Measurements from ENCODE around the gene EFEMP2.
A peak's percentile ranks its signal among the peaks of the same experiment; 100 is the strongest.

The EFEMP2 gene

GRCh38 chr11:65863889-65864705, 8.5 kb downstream of the EFEMP2 start:
- Histone ChIP-seq H3K4me3 (ENCODE audit: low read depth, low read length) (no peak overlapping the region), H3K36me3 (ENCODE audit: control insufficient read depth, insufficient read depth, low read length) (peaks cover 51% of the 10 kb centered on the region), H3K9ac (ENCODE audit: low read depth, low read length) (no peak overlapping the region), H3K27me3 (ENCODE audit: control insufficient read depth, insufficient read depth, low read length) (no peaks in the 10 kb centered on the region), H3K9me3 (ENCODE audit: control insufficient read depth, insufficient read depth, low read length) (no peaks in the 10 kb centered on the region), H3K4me1 (ENCODE audit: control insufficient read depth, insufficient read depth, low read length) (0 out of 2 replicates have a peak, but pooled peaks cover 4% of the 10 kb centered on the region), H3K27ac (ENCODE audit: low read depth, low read length) (no peak overlapping the region)

DNA sequence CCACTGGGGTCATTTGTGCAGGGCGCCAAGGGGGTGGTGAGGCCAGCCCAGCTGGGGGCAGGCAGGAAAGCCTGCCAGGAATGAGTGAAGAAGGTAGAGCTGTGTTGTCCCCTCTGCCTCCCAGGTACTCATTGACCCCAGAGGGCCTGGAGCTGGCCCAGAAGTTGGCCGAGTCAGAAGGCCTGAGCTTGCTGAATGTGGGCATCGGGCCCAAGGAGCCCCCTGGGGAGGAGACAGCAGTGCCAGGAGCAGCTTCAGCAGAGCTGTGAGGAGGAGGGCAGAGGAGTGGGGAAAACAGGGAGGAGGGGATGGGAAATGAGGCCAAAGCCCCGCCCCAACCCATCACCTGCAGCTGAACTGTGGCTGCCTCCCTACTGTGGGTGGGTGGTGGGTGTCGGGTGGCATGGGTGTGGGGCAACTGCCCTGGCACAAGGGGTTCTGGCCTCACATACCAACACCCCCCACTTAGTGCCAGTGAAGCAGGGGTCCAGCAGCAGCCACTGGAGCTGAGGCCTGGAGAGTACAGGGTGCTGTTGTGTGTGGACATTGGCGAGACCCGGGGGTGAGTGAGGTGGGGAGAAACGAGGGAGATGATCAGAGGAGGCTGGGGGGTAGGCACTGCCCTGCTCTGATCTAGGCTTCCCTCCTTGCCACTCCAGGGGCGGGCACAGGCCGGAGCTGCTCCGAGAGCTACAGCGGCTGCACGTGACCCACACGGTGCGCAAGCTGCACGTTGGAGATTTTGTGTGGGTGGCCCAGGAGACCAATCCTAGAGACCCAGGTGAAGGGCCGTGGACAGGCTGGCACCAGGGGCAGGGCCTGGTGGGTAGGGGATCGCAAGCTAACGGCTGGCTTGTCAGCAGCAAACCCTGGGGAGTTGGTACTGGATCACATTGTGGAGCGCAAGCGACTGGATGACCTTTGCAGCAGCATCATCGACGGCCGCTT, 9.4 kb downstream of the EFEMP2 start:
- Histone ChIP-seq H3K9me3 (ENCODE audit: control insufficient read depth, insufficient read depth, low read length) (no peaks in the 10 kb centered on the region), H3K4me3 (ENCODE audit: low read depth, low read length) (no peak overlapping the region), H3K27me3 (ENCODE audit: control insufficient read depth, insufficient read depth, low read length) (no peaks in the 10 kb centered on the region), H3K4me1 (ENCODE audit: control insufficient read depth, insufficient read depth, low read length) (0 out of 2 replicates have a peak, but pooled peaks cover 4% of the 10 kb centered on the region), H3K9ac (ENCODE audit: low read depth, low read length) (no peak overlapping the region), H3K36me3 (ENCODE audit: control insufficient read depth, insufficient read depth, low read length) (peaks cover 51% of the 10 kb centered on the region), H3K27ac (ENCODE audit: low read depth, low read length) (no peak overlapping the region)

DNA sequence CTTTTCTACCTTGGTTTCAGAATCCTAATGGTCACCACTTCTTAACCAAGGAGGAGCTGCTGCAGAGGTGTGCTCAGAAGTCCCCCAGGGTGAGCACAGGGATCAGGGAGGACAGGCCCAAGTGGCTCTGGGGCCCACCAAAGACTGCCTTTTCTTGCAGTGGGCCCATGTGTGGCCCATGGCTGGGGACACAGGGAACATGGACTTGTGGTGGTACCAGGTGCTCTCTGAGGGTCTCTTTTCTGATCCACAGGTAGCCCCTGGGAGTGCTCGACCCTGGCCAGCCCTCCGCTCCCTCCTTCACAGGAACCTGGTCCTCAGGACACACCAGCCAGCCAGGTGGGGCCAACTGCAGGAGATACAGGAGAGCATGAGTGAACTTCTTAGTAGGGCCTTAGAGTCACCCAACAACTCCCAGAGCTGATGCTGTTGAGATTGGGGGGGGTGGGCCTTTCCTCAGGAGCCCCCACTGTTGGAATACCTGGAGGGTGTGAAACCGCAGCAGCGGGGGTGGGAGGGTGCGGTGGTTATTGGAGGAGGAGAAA, 10.3 kb downstream of the EFEMP2 start:
- H3K4me3 ChIP-seq (ENCODE audit: low read depth, low read length): no peak overlapping the region
- H3K27me3 ChIP-seq (ENCODE audit: control insufficient read depth, insufficient read depth, low read length): no peaks in the 10 kb centered on the region
- H3K9ac ChIP-seq (ENCODE audit: low read depth, low read length): no peak overlapping the region
- H3K36me3 ChIP-seq (ENCODE audit: control insufficient read depth, insufficient read depth, low read length): peaks cover 50% of the 10 kb centered on the region
- H3K27ac ChIP-seq (ENCODE audit: low read depth, low read length): no peak overlapping the region
- H3K9me3 ChIP-seq (ENCODE audit: control insufficient read depth, insufficient read depth, low read length): no peaks in the 10 kb centered on the region
- 0 out of 2 replicates have a peak, but pooled peaks cover 2% of the 10 kb centered on the region for H3K4me1 ChIP-seq (ENCODE audit: control insufficient read depth, insufficient read depth, low read length)

DNA sequence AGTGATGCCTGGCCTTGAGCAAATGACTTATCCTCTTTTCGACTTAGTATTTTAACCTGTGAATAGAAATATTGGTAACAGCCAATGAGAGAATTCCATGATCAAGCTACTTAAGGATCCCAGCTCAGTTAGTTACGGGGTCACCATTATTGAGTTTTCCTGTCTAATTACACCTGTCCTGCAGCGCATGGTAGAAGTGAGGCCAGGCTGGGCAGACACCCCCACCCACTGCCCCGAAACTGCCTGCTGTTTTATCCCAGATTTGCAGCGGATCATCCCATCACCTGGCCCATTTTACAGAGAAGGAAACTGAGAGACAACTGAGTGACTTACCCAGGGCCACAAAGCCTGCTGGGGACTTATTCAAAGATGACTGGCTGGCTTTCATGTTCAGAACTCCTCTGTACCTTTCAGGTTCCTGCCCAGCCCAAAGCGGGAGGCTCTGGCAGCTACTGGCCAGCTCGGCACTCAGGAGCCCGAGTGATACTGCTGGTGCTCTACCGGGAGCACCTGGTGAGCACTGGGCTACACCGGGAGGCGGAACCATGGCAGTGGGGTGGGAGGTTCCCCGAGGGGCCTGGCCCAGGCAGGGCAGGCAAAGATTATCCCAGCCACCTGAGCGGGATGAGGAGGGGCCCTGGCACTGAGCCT, 10.9 kb downstream of the EFEMP2 start:
- no peaks in the 10 kb centered on the region for H3K9me3 ChIP-seq (ENCODE audit: control insufficient read depth, insufficient read depth, low read length)
- H3K4me3 ChIP-seq (ENCODE audit: low read depth, low read length): peak overlapping the region; percentile 93
- H3K27me3 ChIP-seq (ENCODE audit: control insufficient read depth, insufficient read depth, low read length): no peaks in the 10 kb centered on the region
- peaks cover 44% of the 10 kb centered on the region for H3K36me3 ChIP-seq (ENCODE audit: control insufficient read depth, insufficient read depth, low read length)
- H3K27ac ChIP-seq (ENCODE audit: low read depth, low read length): no peak overlapping the region
- peak overlapping the region; percentile 78; the same call in 1 of the 2 replicates for H3K9ac ChIP-seq (ENCODE audit: low read depth, low read length)
- no peaks in the 10 kb centered on the region for H3K4me1 ChIP-seq (ENCODE audit: control insufficient read depth, insufficient read depth, low read length)

DNA sequence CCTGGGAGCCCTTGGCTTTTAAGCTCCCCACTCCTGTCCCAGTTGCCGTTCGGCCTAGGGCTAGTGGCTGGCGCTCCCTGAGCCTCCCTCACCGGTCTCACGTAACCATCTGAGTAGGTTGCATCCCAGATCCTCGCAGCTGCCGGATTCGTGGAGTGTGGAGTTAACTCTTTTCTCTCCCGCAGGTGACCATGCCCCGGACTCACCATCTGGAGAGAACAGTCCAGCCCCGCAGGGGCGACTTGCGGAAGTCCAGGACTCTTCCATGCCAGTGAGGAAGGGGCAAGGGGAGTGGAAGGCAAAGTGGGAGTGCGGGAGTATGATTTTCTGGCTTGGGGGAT, 11.5 kb downstream of the EFEMP2 start:
- Histone ChIP-seq H3K9me3 (ENCODE audit: control insufficient read depth, insufficient read depth, low read length) (no peaks in the 10 kb centered on the region), H3K4me1 (ENCODE audit: control insufficient read depth, insufficient read depth, low read length) (peaks cover 3% of the 10 kb centered on the region), H3K27me3 (ENCODE audit: control insufficient read depth, insufficient read depth, low read length) (no peaks in the 10 kb centered on the region), H3K36me3 (ENCODE audit: control insufficient read depth, insufficient read depth, low read length) (peaks cover 45% of the 10 kb centered on the region), H3K4me3 (ENCODE audit: low read depth, low read length) (peak overlapping the region; percentile 93), H3K9ac (ENCODE audit: low read depth, low read length) (peak overlapping the region; percentile 78), H3K27ac (ENCODE audit: low read depth, low read length) (peak overlapping the region; percentile 97)

DNA sequence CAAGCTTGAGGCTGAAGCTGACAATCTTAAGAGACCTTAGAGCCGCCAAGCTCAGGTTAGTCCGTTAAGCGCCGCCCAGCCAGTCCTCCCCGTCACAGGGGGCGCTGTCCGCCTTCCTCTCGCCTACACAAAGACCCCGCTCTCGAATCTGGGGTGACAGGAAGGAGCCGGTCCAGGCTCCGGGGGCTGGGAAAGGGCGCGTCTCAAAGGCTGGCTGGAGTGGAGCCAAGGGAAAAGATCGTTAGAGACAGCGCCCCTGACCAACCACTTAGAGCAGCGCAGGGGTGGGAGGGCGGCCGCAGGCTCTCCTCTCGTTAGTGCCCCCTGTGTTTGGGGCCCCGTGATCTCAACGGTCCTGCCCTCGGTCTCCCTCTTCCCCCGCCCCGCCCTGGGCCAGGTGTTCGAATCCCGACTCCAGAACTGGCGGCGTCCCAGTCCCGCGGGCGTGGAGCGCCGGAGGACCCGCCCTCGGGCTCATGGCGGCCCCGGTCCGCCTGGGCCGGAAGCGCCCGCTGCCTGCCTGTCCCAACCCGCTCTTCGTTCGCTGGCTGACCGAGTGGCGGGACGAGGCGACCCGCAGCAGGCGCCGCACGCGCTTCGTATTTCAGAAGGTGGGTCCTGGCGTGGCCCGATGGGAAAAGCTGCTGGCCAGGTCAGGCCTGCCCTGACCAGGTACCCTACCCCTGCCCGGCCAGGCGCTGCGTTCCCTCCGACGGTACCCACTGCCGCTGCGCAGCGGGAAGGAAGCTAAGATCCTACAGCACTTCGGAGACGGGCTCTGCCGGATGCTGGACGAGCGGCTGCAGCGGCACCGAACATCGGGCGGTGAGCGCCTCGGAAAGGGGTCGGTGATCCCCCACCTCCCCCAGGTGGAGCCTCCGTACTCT, 12.1 kb downstream of the EFEMP2 start, which contains the start of gene MUS81:
Gene MUS81 (plus strand): TSS at position 156 of the 887 bp plus-strand sequence. CDS start 321 bp downstream, at position 477.
- Histone ChIP-seq H3K4me1 (ENCODE audit: control insufficient read depth, insufficient read depth, low read length) (peaks cover 6% of the 10 kb centered on the region), H3K9me3 (ENCODE audit: control insufficient read depth, insufficient read depth, low read length) (no peaks in the 10 kb centered on the region), H3K4me3 (ENCODE audit: low read depth, low read length) (peak within 1 kb of the TSS; percentile 93), H3K27ac (ENCODE audit: low read depth, low read length) (peak within 1 kb of the TSS; percentile 97), H3K36me3 (ENCODE audit: control insufficient read depth, insufficient read depth, low read length) (peaks cover 45% of the 10 kb centered on the region), H3K9ac (ENCODE audit: low read depth, low read length) (peak within 1 kb of the TSS; percentile 78), H3K27me3 (ENCODE audit: control insufficient read depth, insufficient read depth, low read length) (no peaks in the 10 kb centered on the region)

GRCh38 chr11:65859812-65860277, 12.8 kb downstream of the EFEMP2 start:
- peak overlapping the region; percentile 97 for H3K27ac ChIP-seq (ENCODE audit: low read depth, low read length)
- H3K9ac ChIP-seq (ENCODE audit: low read depth, low read length): peak overlapping the region; percentile 78
- H3K4me1 ChIP-seq (ENCODE audit: control insufficient read depth, insufficient read depth, low read length): peaks cover 6% of the 10 kb centered on the region
- peaks cover 45% of the 10 kb centered on the region for H3K36me3 ChIP-seq (ENCODE audit: control insufficient read depth, insufficient read depth, low read length)
- H3K27me3 ChIP-seq (ENCODE audit: control insufficient read depth, insufficient read depth, low read length): no peaks in the 10 kb centered on the region
- no peaks in the 10 kb centered on the region for H3K9me3 ChIP-seq (ENCODE audit: control insufficient read depth, insufficient read depth, low read length)
- peak overlapping the region; percentile 93 for H3K4me3 ChIP-seq (ENCODE audit: low read depth, low read length)

DNA sequence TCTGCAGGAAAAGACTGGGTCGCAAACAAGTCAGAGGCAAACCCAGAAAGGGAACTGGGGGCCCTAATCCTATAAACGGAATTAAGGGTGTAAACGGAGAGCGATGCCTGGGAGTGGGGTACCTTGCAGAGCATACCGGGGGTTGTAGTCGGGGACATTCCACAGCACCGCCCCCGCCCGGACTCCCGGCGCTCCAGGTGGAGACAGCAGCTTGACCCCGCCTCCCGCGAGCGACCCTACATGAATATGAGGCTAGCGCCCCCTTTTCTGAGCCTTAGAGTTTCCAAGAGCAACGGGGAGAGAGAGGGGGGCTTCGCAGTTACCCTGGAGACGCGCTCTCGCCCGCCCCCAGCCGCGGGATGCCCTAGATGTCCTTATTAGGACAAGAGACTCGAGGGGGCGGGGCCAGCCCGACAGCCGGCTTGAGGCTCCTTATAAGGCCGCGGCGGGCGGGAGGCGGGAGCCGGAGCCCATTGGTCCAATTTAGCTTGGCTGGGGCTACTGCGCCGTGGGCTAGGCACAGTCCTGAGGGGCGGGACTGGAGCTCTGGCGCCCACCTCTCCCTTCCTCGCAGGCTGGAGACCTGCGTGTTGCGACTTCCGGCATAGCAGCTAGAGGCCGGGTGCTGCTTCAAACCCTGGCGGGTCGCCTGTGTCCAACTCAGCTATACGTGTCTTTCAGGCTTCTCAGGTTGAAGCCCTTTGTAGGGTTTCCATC, 13.3 kb downstream of the EFEMP2 start:
- no peaks in the 10 kb centered on the region for H3K27me3 ChIP-seq (ENCODE audit: control insufficient read depth, insufficient read depth, low read length)
- peak overlapping the region; percentile 78 for H3K9ac ChIP-seq (ENCODE audit: low read depth, low read length)
- H3K27ac ChIP-seq (ENCODE audit: low read depth, low read length): peak overlapping the region; percentile 97
- H3K9me3 ChIP-seq (ENCODE audit: control insufficient read depth, insufficient read depth, low read length): no peaks in the 10 kb centered on the region
- peak overlapping the region; percentile 93 for H3K4me3 ChIP-seq (ENCODE audit: low read depth, low read length)
- H3K4me1 ChIP-seq (ENCODE audit: control insufficient read depth, insufficient read depth, low read length): peaks cover 6% of the 10 kb centered on the region
- H3K36me3 ChIP-seq (ENCODE audit: control insufficient read depth, insufficient read depth, low read length): peaks cover 45% of the 10 kb centered on the region

DNA sequence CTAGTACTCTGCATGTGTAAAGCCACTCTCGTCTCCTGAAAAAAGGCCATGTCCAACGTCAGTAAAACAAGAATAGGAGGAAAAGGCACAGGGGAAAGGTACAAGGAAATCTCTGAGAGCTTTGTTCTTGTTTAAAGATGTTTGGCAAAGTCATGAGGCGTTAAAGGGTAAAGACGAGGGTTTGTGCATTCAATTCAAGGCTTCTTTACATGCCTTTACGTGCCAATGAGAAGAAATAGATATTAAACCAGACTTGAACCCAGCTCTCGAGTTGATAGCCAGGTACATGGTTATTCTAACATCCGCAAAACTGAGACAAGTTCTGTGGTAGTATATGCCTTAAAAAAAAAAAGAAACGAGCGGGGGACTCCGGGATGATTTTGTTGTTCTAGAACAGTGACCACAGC, 13.9 kb downstream of the EFEMP2 start:
- H3K9ac ChIP-seq (ENCODE audit: low read depth, low read length): peak overlapping the region; percentile 77
- H3K27me3 ChIP-seq (ENCODE audit: control insufficient read depth, insufficient read depth, low read length): no peaks in the 10 kb centered on the region
- H3K36me3 ChIP-seq (ENCODE audit: control insufficient read depth, insufficient read depth, low read length): peaks cover 45% of the 10 kb centered on the region
- H3K9me3 ChIP-seq (ENCODE audit: control insufficient read depth, insufficient read depth, low read length): no peaks in the 10 kb centered on the region
- peak overlapping the region; percentile 76 for H3K4me3 ChIP-seq (ENCODE audit: low read depth, low read length)
- peaks cover 6% of the 10 kb centered on the region for H3K4me1 ChIP-seq (ENCODE audit: control insufficient read depth, insufficient read depth, low read length)
- peak overlapping the region; percentile 97 for H3K27ac ChIP-seq (ENCODE audit: low read depth, low read length)

Measured in HUES48 (cell line).